Stomach (tissue), 4 donors: ENCODE measurements around the gene UBAC1.

Experiments used
- CTCF ChIP-seq, 7 experiments: fragments of 450-650 bp in 4 of 7; fragments of 200-600 bp in 3 of 7; sonication (generic) in 3 of 7; IDR thresholded peaks; one replicate each; pipeline ENCODE4 v1.5.1; 2016 to 2019; ENCODE audit warnings: antibody characterized with exemption in 7 of 7, control low read depth in 2 of 7, mild to moderate bottlenecking in 1 of 7
- POLR2AphosphoS5 ChIP-seq, 3 donors: sonication (generic); formaldehyde crosslinking; IDR thresholded peaks; one replicate each; pipeline ENCODE4 v1.6.1; 2016; ENCODE audit warnings: antibody characterized with exemption in 3 of 3

GRCh38 chr9:136009516-136009915 lies 48.3 kb upstream of the UBAC1 start:
- TF ChIP-seq CTCF (IDR thresholded peaks at IDR 0.05) (no peak), POLR2AphosphoS5 (IDR thresholded peaks at IDR 0.05) (no peak)
